ENCODE data around the gene B3GNT4.

The B3GNT4 gene

DNA sequence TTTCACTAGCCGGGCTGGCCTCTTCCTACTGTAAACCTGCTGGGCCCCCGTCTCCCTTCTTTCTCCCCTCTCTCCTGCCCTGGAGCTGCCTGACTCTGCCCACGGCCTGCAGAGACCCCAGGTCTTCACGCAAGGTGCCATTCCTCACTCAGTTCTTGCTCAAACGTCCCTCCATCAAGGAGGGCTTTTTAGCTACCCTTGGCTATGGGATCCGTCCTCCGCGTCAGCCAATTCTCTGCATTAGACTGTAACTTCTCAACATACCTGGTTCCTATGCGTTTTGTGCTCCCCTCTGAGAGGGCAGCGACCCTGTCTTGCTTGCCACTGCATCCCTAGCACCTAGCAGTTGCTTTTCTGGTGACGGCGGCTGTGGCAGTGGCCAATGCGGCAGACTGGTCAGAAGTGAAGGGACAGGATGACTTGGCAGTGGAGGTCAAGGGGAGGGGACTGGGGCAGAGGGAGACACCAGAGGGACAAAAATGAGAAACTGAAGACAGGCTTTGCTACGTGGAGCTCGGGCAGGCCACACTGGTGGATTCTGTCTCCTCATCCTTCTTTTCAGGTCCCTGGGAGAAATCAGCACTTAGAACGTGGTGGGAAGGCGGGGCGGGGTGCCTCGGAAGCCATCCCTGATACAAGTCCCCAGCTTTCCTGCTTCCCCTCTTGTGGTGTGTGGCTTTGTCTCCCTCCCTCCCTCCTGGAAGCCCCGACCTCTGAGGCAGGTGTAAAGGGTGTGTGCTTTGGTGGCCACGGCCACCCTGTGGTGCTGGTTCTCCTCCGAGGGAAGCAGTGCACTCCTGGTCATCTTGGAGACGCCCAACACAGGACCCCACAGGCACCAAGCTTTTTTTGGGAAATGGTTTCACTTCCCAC, 1.8 kb downstream of the B3GNT4 start:
- peaks cover 10% of the 10 kb centered on the region for H3K4me1 Mint-ChIP-seq
- H3K4me3 Mint-ChIP-seq = peak overlapping the region; percentile 78
- H3K27me3 Mint-ChIP-seq (ENCODE audit: low read depth, poor library complexity) = peaks cover 50% of the 10 kb centered on the region
- H3K36me3 Mint-ChIP-seq (ENCODE audit: low read depth) = peaks cover 26% of the 10 kb centered on the region
- no peak for DNase-seq
- no peak for TF ChIP-seq CTCF (IDR thresholded peaks at IDR 0.05)
- no peak overlapping the region for H3K27ac Mint-ChIP-seq
- H3K9me3 Mint-ChIP-seq = no peaks in the 10 kb centered on the region

GRCh38 chr12:122206111-122206881, 2.8 kb downstream of the B3GNT4 start:
- Mint-ChIP-seq H3K4me3 (peak overlapping the region; percentile 45), H3K27me3 (ENCODE audit: low read depth, poor library complexity) (peaks cover 48% of the 10 kb centered on the region), H3K27ac (no peak overlapping the region), H3K4me1 (peaks cover 10% of the 10 kb centered on the region), H3K36me3 (ENCODE audit: low read depth) (peaks cover 29% of the 10 kb centered on the region), H3K9me3 (no peaks in the 10 kb centered on the region)
- no peak for TF ChIP-seq CTCF (IDR thresholded peaks at IDR 0.05)
- DNase-seq = no peak

DNA sequence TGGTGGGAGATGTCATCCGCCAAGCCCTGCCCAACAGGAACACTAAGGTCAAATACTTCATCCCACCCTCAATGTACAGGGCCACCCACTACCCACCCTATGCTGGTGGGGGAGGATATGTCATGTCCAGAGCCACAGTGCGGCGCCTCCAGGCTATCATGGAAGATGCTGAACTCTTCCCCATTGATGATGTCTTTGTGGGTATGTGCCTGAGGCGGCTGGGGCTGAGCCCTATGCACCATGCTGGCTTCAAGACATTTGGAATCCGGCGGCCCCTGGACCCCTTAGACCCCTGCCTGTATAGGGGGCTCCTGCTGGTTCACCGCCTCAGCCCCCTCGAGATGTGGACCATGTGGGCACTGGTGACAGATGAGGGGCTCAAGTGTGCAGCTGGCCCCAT, 3.5 kb downstream of the B3GNT4 start:
- TF ChIP-seq CTCF (IDR thresholded peaks at IDR 0.05) = no peak
- no peaks in the 10 kb centered on the region for H3K9me3 Mint-ChIP-seq
- H3K4me3 Mint-ChIP-seq = no peak overlapping the region
- H3K36me3 Mint-ChIP-seq (ENCODE audit: low read depth) = peaks cover 36% of the 10 kb centered on the region
- H3K27me3 Mint-ChIP-seq (ENCODE audit: low read depth, poor library complexity) = peaks cover 41% of the 10 kb centered on the region
- peaks cover 10% of the 10 kb centered on the region for H3K4me1 Mint-ChIP-seq
- H3K27ac Mint-ChIP-seq = no peak overlapping the region
- no peak for DNase-seq

DNA sequence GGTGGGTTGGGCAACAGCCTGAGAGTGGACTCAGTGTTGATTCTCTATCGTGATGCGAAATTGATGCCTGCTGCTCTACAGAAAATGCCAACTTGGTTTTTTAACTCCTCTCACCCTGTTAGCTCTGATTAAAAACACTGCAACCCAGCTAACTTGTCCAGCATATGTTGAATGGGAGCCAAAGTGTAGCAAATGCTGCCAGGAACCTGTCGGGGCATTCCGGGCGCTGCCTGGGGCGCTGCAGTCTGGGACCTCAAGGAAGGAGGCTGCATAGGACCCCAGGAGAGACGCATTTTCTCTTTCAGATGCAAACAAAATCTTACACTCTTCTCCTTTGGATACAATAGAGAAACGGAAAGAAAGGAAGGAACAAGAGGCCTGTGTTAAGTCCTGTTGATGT, 3.9 kb downstream of the B3GNT4 start:
- H3K27me3 Mint-ChIP-seq (ENCODE audit: low read depth, poor library complexity) = peaks cover 40% of the 10 kb centered on the region
- no peak for TF ChIP-seq CTCF (IDR thresholded peaks at IDR 0.05)
- no peaks in the 10 kb centered on the region for H3K9me3 Mint-ChIP-seq
- DNase-seq = no peak
- peaks cover 40% of the 10 kb centered on the region for H3K36me3 Mint-ChIP-seq (ENCODE audit: low read depth)
- no peak overlapping the region for H3K4me3 Mint-ChIP-seq
- no peak overlapping the region for H3K27ac Mint-ChIP-seq
- peaks cover 10% of the 10 kb centered on the region for H3K4me1 Mint-ChIP-seq

- Mint-ChIP-seq H3K36me3 (ENCODE audit: low read depth) (peaks cover 45% of the 10 kb centered on the region), H3K4me1 (peaks cover 10% of the 10 kb centered on the region), H3K4me3 (no peak overlapping the region), H3K9me3 (no peaks in the 10 kb centered on the region), H3K27me3 (ENCODE audit: low read depth, poor library complexity) (peaks cover 31% of the 10 kb centered on the region), H3K27ac (peak overlapping the region; percentile 2)
- DNase-seq = no peak
- no peak for TF ChIP-seq CTCF (IDR thresholded peaks at IDR 0.05)
Measured at GRCh38 chr12:122208073-122208820, 4.7 kb downstream of the B3GNT4 start.
